ENCODE data around the gene TEX9.
"Not testable (repeated sequence)": the region's sequence is repeated elsewhere in the genome, so short reads cannot be mapped to it uniquely, and the experiment has no call there.

Gene TEX9

DNA sequence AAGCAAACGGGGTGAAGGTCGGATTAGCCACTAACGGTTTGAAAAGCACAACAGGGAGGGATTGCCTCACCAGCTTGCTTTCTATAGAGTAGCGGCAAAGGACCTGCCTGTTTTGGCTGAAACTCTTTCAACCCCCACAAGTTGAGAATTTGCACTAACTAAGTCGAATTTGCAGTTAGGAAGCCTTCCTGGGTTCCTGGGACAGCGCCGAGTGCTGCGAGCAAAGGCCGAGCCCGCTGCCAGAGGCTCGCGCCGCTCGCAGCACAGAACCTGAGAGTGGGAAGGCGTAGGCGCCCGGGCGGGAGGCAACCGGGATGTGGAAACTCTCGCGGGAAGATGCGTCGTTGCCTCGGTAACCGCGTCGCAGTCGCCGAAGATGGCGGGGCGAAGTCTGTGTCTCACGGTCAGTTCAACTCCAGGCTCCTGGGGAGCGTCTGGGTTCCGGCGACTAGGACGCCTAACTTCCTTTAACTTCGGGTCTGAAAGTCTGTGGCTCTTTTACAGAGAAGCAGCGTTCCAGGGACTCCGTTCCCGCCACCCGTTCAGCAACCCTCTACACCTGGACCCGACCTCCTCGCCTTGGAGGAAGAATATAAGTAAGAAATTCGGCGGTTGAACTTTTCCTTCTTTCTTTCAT is at the start of gene TEX9:
Gene TEX9 (plus strand): TSS at position 352 of the 637 bp plus-strand sequence. CDS start 25 bp downstream, at position 377.
- no peaks in the 10 kb centered on the region for H3K9me3 ChIP-seq (ENCODE audit: control insufficient read depth, insufficient read depth, low read length)
- H3K9ac ChIP-seq (ENCODE audit: low read depth, low read length) = peak within 1 kb of the TSS; percentile 79
- no peaks in the 10 kb centered on the region for H3K36me3 ChIP-seq (ENCODE audit: control insufficient read depth, insufficient read depth, low read length)
- peaks cover 3% of the 10 kb centered on the region for H3K4me1 ChIP-seq (ENCODE audit: control insufficient read depth, insufficient read depth, low read length)
- no peaks in the 10 kb centered on the region for H3K27me3 ChIP-seq (ENCODE audit: control insufficient read depth, insufficient read depth, low read length)
- peak within 1 kb of the TSS; percentile 76 for H3K4me3 ChIP-seq (ENCODE audit: low read depth, low read length)

GRCh38 chr15:56316561-56316960 is 48.7 kb upstream of the TEX9 start:
- H3K36me3 ChIP-seq (ENCODE audit: control insufficient read depth, insufficient read depth, low read length); H3K9me3 ChIP-seq (ENCODE audit: control insufficient read depth, insufficient read depth, low read length); H3K27me3 ChIP-seq (ENCODE audit: control insufficient read depth, insufficient read depth, low read length); H3K9ac ChIP-seq (ENCODE audit: low read depth, low read length); H3K4me1 ChIP-seq (ENCODE audit: control insufficient read depth, insufficient read depth, low read length): not testable (repeated sequence)
- peak overlapping the region; percentile 22 for H3K4me3 ChIP-seq (ENCODE audit: low read depth, low read length)

GRCh38 chr15:56320316-56320715 is 44.9 kb upstream of the TEX9 start:
- Histone ChIP-seq H3K4me1 (ENCODE audit: control insufficient read depth, insufficient read depth, low read length) (no peaks in the 10 kb centered on the region), H3K9ac (ENCODE audit: low read depth, low read length) (no peak overlapping the region), H3K36me3 (ENCODE audit: control insufficient read depth, insufficient read depth, low read length) (no peaks in the 10 kb centered on the region), H3K4me3 (ENCODE audit: low read depth, low read length) (no peak overlapping the region), H3K9me3 (ENCODE audit: control insufficient read depth, insufficient read depth, low read length) (no peaks in the 10 kb centered on the region), H3K27me3 (ENCODE audit: control insufficient read depth, insufficient read depth, low read length) (no peaks in the 10 kb centered on the region)

GRCh38 chr15:56320861-56321260 is 44.4 kb upstream of the TEX9 start:
- Histone ChIP-seq H3K9me3 (ENCODE audit: control insufficient read depth, insufficient read depth, low read length) (no peaks in the 10 kb centered on the region), H3K36me3 (ENCODE audit: control insufficient read depth, insufficient read depth, low read length) (no peaks in the 10 kb centered on the region)

DNA sequence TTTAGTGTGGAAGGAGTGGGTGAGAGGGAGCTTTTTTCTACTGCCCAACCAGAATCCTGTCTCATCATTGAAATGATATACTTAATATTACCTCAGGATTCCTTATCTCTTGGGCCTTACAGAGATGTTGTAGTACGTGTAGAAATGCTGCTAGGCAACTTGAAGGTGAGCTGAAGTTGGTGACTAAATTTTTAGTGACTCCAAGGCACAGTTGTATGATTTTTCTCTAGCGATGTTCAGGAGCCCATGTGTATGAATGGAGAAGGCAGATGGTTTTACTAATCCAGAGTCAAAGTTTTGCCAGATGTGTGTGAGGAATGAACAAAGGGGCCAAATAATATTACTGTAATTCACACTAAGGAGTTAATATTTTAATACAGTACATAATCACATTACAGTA is 42.8 kb upstream of the TEX9 start:
- Histone ChIP-seq H3K36me3 (ENCODE audit: control insufficient read depth, insufficient read depth, low read length) (no peaks in the 10 kb centered on the region), H3K9ac (ENCODE audit: low read depth, low read length) (no peak overlapping the region), H3K9me3 (ENCODE audit: control insufficient read depth, insufficient read depth, low read length) (no peaks in the 10 kb centered on the region), H3K4me3 (ENCODE audit: low read depth, low read length) (no peak overlapping the region), H3K27me3 (ENCODE audit: control insufficient read depth, insufficient read depth, low read length) (no peaks in the 10 kb centered on the region), H3K4me1 (ENCODE audit: control insufficient read depth, insufficient read depth, low read length) (peaks cover 1% of the 10 kb centered on the region)

More at GRCh38 chr15:56320861-56321260, 44.4 kb upstream of the TEX9 start:
- Histone ChIP-seq H3K27me3 (ENCODE audit: control insufficient read depth, insufficient read depth, low read length) (no peaks in the 10 kb centered on the region), H3K4me3 (ENCODE audit: low read depth, low read length) (no peak overlapping the region), H3K9ac (ENCODE audit: low read depth, low read length) (no peak overlapping the region), H3K4me1 (ENCODE audit: control insufficient read depth, insufficient read depth, low read length) (no peaks in the 10 kb centered on the region)

DNA sequence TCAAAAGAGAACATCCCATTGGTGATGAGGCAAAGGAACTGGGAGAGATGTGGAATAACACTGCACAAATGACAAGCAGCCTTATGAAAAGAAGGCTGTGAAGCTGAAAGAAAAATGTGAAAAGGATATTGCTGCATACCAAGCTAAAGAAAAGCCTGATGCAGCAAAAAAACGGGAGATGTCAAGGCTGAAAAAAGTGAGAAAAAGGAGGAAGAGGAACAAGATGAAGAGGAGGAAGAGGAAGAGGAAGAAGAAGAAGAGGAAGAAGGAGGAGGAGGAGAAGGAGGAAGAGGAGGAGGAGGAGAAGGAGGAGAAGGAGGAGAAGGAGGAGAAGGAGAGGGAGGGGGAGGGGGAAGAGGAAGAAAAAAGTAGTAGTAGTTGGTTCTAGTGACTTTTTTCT is 41.8 kb upstream of the TEX9 start:
- peaks cover 4% of the 10 kb centered on the region for H3K4me1 ChIP-seq (ENCODE audit: control insufficient read depth, insufficient read depth, low read length)
- H3K36me3 ChIP-seq (ENCODE audit: control insufficient read depth, insufficient read depth, low read length) = no peaks in the 10 kb centered on the region
- no peaks in the 10 kb centered on the region for H3K27me3 ChIP-seq (ENCODE audit: control insufficient read depth, insufficient read depth, low read length)
- H3K9ac ChIP-seq (ENCODE audit: low read depth, low read length) = no peak overlapping the region
- H3K4me3 ChIP-seq (ENCODE audit: low read depth, low read length) = no peak overlapping the region
- H3K9me3 ChIP-seq (ENCODE audit: control insufficient read depth, insufficient read depth, low read length) = no peaks in the 10 kb centered on the region

- no peaks in the 10 kb centered on the region for H3K36me3 ChIP-seq (ENCODE audit: control insufficient read depth, insufficient read depth, low read length)
- no peaks in the 10 kb centered on the region for H3K27me3 ChIP-seq (ENCODE audit: control insufficient read depth, insufficient read depth, low read length)
- no peak overlapping the region for H3K9ac ChIP-seq (ENCODE audit: low read depth, low read length)
- peaks cover 4% of the 10 kb centered on the region for H3K4me1 ChIP-seq (ENCODE audit: control insufficient read depth, insufficient read depth, low read length)
- no peak overlapping the region for H3K4me3 ChIP-seq (ENCODE audit: low read depth, low read length)
- H3K9me3 ChIP-seq (ENCODE audit: control insufficient read depth, insufficient read depth, low read length) = no peaks in the 10 kb centered on the region
These were observed 40.0 kb upstream of the TEX9 start for GRCh38 chr15:56325186-56325585.

DNA sequence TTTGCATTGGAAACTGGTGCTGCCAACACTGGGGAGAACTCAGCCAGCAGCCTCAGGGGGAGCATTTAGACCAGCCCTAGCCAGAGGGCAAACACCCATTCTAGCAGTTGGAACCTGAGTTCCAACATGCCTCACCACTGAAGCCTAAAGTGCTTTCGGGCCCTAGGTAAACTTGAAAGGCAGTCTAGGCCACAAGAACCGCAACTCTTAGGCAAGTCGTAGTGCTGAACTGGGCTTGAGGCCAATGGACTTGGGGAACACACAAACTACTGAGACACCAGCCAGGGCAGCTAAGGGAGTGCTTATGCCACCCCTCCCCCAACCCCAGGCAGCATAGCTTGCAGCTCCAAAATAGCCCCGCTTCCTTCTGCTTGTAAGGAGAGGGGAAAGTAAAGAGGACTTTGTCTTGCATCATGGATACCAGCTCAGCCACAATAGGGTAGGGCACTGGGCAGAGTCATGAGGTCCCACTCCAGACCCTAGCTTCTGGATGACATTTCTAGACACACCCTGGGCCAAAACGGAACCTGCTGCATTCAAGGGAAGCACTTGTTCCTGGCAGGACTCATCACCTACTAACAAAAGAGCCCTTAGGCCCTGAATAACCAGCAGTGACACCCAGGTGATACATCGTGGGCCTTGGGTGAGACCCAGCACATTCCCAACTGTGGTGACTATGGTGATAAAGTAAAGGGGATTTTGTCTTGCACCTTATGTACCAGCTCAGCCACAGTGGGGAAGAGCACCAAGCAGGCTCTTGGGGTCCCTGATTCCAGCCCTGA is 37.3 kb upstream of the TEX9 start:
- Histone ChIP-seq H3K4me3 (ENCODE audit: low read depth, low read length) (no peak overlapping the region), H3K9ac (ENCODE audit: low read depth, low read length) (no peak overlapping the region), H3K9me3 (ENCODE audit: control insufficient read depth, insufficient read depth, low read length) (no peaks in the 10 kb centered on the region), H3K27me3 (ENCODE audit: control insufficient read depth, insufficient read depth, low read length) (no peaks in the 10 kb centered on the region), H3K4me1 (ENCODE audit: control insufficient read depth, insufficient read depth, low read length) (peaks cover 4% of the 10 kb centered on the region), H3K36me3 (ENCODE audit: control insufficient read depth, insufficient read depth, low read length) (no peaks in the 10 kb centered on the region)

DNA sequence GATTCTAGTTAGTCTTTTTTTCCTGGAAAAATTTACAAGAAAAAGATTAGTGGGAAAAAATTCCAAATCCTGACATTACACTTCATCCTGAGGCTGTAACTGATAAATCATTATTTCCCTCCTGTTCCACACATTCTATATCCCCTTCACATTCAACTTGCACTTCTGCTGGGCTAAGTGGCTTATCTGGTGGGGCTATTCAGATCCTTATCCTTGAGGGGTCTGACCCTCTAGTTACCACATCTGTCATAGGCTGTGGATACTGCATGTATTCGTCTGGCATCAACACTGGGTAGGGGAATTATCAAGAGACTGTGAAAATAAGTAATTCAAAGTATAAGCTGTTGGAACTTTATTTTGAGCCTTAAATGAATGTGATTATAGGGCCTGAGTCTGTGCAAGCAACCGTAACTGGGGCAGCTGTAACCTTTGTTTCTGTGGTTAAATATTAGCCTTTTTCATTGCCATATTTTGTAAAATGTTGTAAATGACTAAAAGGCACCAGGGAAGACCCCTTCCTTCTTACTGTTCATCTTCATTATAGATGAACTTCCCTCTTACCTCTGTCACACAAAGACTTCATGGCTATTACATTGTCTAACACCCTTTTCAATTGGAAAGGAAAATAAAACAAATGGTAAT is 28.0 kb upstream of the TEX9 start:
- Histone ChIP-seq H3K9me3 (ENCODE audit: control insufficient read depth, insufficient read depth, low read length) (no peaks in the 10 kb centered on the region), H3K36me3 (ENCODE audit: control insufficient read depth, insufficient read depth, low read length) (no peaks in the 10 kb centered on the region), H3K4me3 (ENCODE audit: low read depth, low read length) (no peak overlapping the region), H3K27me3 (ENCODE audit: control insufficient read depth, insufficient read depth, low read length) (no peaks in the 10 kb centered on the region), H3K4me1 (ENCODE audit: control insufficient read depth, insufficient read depth, low read length) (peaks cover 4% of the 10 kb centered on the region), H3K9ac (ENCODE audit: low read depth, low read length) (no peak overlapping the region)

DNA sequence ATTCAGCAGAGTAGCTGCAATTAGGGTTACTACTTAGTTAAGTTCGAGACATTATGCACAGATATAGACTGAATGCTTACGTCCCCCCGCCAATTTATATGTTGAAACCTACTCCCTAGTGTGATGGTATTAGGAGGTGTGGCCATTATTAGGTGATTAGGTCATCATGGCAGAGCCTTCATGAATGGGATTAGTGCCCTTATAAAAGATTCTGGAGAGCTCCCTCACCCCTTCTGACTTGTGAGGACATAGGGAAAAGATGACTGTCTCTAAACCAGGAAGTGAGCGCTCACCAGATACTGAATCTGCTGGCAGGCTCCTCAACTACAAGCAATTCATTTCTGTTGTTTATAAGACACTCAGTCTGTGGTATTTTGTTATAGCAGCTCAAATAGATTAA is 25.6 kb upstream of the TEX9 start:
- Histone ChIP-seq H3K36me3 (ENCODE audit: control insufficient read depth, insufficient read depth, low read length) (no peaks in the 10 kb centered on the region), H3K9ac (ENCODE audit: low read depth, low read length) (no peak overlapping the region), H3K9me3 (ENCODE audit: control insufficient read depth, insufficient read depth, low read length) (no peaks in the 10 kb centered on the region), H3K4me3 (ENCODE audit: low read depth, low read length) (no peak overlapping the region), H3K4me1 (ENCODE audit: control insufficient read depth, insufficient read depth, low read length) (peaks cover 4% of the 10 kb centered on the region), H3K27me3 (ENCODE audit: control insufficient read depth, insufficient read depth, low read length) (no peaks in the 10 kb centered on the region)

DNA sequence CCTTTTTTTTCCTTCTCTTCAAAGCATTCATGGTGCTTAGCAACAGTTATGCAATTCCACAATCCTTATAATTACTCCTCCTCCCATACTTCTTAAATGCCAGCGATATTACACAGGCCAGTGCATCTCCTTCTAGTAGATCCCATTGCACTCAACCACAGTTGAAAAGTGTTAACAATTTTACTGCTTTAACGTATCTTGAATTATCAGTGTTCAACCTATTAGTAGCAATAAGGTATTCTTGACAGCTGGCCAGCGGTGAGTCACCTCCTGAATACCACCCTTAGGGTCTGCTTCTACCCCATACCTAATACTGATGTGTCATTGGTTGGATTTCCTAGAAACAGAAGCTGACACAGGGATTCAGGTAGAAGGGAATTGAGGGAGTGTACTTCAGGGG is 24.0 kb upstream of the TEX9 start:
- H3K4me1 ChIP-seq (ENCODE audit: control insufficient read depth, insufficient read depth, low read length) = peaks cover 4% of the 10 kb centered on the region
- no peak overlapping the region for H3K4me3 ChIP-seq (ENCODE audit: low read depth, low read length)
- H3K27me3 ChIP-seq (ENCODE audit: control insufficient read depth, insufficient read depth, low read length) = no peaks in the 10 kb centered on the region
- no peaks in the 10 kb centered on the region for H3K9me3 ChIP-seq (ENCODE audit: control insufficient read depth, insufficient read depth, low read length)
- H3K36me3 ChIP-seq (ENCODE audit: control insufficient read depth, insufficient read depth, low read length) = no peaks in the 10 kb centered on the region
- H3K9ac ChIP-seq (ENCODE audit: low read depth, low read length) = no peak overlapping the region

DNA sequence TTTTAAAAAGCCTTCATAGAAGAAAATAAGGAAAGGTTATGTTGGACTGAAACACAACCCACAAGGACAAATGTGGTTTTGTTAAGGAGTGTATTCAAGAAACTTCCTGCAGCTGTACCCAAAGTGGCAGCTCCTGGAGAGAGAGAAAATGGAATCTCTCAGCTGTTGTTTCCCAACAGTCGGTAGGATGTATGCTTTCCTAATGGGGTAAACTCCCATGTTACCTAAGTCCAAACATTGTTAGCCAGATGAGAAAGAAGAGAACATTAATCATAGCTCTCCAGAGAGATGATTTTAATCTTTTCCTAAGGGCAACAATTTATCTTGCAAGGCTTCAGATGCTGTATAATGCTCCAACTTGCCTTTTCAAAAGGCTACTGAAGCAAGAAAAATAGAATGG is 22.6 kb upstream of the TEX9 start:
- H3K9ac ChIP-seq (ENCODE audit: low read depth, low read length) = no peak overlapping the region
- no peak overlapping the region for H3K4me3 ChIP-seq (ENCODE audit: low read depth, low read length)
- H3K27me3 ChIP-seq (ENCODE audit: control insufficient read depth, insufficient read depth, low read length) = no peaks in the 10 kb centered on the region
- H3K36me3 ChIP-seq (ENCODE audit: control insufficient read depth, insufficient read depth, low read length) = no peaks in the 10 kb centered on the region
- H3K4me1 ChIP-seq (ENCODE audit: control insufficient read depth, insufficient read depth, low read length) = peaks cover 4% of the 10 kb centered on the region
- no peaks in the 10 kb centered on the region for H3K9me3 ChIP-seq (ENCODE audit: control insufficient read depth, insufficient read depth, low read length)
